ENCODE measurements around the gene MGAT5B. TPM values are rescaled to one million over a fixed set of nuclear protein-coding genes. Genes with fewer than 3 reads are reported as not detected.

The MGAT5B gene
- total RNA-seq, 6 experiments from 2014 or later = 0.16 TPM; not detected in 5

DNA sequence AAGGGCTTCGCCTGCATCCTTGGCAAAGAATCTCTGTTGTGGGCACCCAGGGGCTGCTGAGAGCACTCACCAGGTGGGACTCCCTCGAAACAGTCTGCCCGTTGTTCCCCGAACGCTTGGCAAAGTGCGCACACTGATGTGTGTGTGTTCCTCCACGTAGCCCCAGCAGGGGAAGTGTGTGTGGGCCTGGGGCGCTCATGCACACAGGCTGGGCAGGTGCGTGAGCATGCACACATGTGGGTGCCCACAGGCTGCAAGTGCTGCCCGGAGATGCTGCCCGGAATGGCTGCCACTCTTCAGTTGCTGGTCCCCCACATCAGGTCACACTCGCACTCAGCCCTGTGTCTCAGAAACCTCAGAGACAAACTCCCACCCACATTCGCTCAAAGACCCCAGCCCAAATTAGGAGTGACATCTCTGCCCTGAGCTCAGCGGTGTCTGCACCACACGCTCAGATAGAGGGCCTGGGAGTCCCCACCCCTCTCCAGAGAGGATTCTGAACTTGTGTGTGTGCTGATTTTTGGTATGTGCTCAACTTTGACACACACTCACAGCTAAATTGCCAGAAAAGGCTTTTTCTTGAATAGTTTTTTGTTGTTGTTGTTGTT lies 119.4 kb downstream of the MGAT5B start:
- no peak for DNase-seq
- WGBS (ENCODE audit: insufficient coverage, low coverage, low lambda C conversion rate, missing lambda C conversion rate) = 76% methylated on average over 5 of the region's 15 CpGs

GRCh38 chr17:76988796-76989195 lies 120.6 kb downstream of the MGAT5B start:
- WGBS (ENCODE audit: insufficient coverage, low coverage, low lambda C conversion rate, missing lambda C conversion rate) = 74% methylated on average over 13 of the region's 13 CpGs
- Histone ChIP-seq H3K4me3 (no peak overlapping the region), H3K4me1 (no peaks in the 10 kb centered on the region), H3K36me3 (no peaks in the 10 kb centered on the region), H3K27ac (no peak overlapping the region), H3K27me3 (no peaks in the 10 kb centered on the region), H3K9me3 (no peaks in the 10 kb centered on the region)
- no peak for ATAC-seq
- intact Hi-C loops (cut with DNase I) = no loop called here
- TF ChIP-seq POLR2A (IDR thresholded peaks at IDR 0.05) = no peak
- TF ChIP-seq, protein P1, sequence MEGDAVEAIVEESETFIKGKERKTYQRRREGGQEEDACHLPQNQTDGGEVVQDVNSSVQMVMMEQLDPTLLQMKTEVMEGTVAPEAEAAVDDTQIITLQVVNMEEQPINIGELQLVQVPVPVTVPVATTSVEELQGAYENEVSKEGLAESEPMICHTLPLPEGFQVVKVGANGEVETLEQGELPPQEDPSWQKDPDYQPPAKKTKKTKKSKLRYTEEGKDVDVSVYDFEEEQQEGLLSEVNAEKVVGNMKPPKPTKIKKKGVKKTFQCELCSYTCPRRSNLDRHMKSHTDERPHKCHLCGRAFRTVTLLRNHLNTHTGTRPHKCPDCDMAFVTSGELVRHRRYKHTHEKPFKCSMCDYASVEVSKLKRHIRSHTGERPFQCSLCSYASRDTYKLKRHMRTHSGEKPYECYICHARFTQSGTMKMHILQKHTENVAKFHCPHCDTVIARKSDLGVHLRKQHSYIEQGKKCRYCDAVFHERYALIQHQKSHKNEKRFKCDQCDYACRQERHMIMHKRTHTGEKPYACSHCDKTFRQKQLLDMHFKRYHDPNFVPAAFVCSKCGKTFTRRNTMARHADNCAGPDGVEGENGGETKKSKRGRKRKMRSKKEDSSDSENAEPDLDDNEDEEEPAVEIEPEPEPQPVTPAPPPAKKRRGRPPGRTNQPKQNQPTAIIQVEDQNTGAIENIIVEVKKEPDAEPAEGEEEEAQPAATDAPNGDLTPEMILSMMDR (IDR thresholded peaks at IDR 0.05) = no peak
- DNase-seq = no peak

More for the DNA sequence above, 119.4 kb downstream of the MGAT5B start:
- Histone ChIP-seq H3K9me3 (no peaks in the 10 kb centered on the region), H3K4me3 (no peak overlapping the region), H3K36me3 (no peaks in the 10 kb centered on the region), H3K4me1 (no peaks in the 10 kb centered on the region), H3K27ac (no peak overlapping the region), H3K27me3 (no peaks in the 10 kb centered on the region)
- intact Hi-C loops (cut with DNase I) = no loop called here
- TF ChIP-seq, protein P1 (IDR thresholded peaks at IDR 0.05) = no peak
- no peak for TF ChIP-seq POLR2A (IDR thresholded peaks at IDR 0.05)
- peak in 1 of 4 donors; percentile 12 for ATAC-seq

DNA sequence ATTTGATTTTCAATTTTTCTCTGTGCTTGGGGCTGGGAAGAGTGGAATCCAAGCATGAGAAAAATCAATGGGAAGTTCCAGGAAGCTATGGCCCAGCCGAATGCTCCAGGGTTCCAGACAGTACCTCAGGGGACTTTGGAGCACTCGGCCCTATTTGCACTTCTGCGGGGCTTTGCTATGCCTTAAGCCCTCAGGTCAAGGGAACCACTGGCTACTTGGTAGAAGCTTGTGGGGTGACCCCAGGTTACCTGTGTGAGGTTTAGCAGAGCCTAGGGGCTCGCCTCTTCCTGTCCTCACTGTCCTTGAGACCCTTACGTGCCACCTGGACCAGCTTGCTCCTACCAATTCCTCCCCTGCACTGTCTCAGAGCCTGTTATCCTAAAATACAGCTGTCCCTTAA lies 121.3 kb downstream of the MGAT5B start:
- Histone ChIP-seq H3K27me3 (no peaks in the 10 kb centered on the region), H3K4me3 (no peak overlapping the region), H3K36me3 (no peaks in the 10 kb centered on the region), H3K27ac (no peak overlapping the region), H3K9me3 (no peaks in the 10 kb centered on the region), H3K4me1 (no peaks in the 10 kb centered on the region)
- ATAC-seq (no peak), DNase-seq (no peak)
- intact Hi-C loops (cut with DNase I) = no loop called here
- no peak for TF ChIP-seq POLR2A (IDR thresholded peaks at IDR 0.05)
- TF ChIP-seq, protein P1 (IDR thresholded peaks at IDR 0.05) = no peak
- WGBS (ENCODE audit: insufficient coverage, low coverage, low lambda C conversion rate, missing lambda C conversion rate) = 15% methylated on average over 3 of the region's 5 CpGs

- 49% methylated on average over 3 of the region's 5 CpGs for WGBS (ENCODE audit: insufficient coverage, low coverage, low lambda C conversion rate, missing lambda C conversion rate)
- H3K9me3 ChIP-seq = no peaks in the 10 kb centered on the region
- ATAC-seq (no peak), DNase-seq (no peak)
- no peak overlapping the region for H3K27ac ChIP-seq
- H3K36me3 ChIP-seq = no peaks in the 10 kb centered on the region
- H3K4me3 ChIP-seq = no peak overlapping the region
- TF ChIP-seq, protein P1 (IDR thresholded peaks at IDR 0.05) = no peak
- TF ChIP-seq POLR2A (IDR thresholded peaks at IDR 0.05) = no peak
- H3K27me3 ChIP-seq = no peaks in the 10 kb centered on the region
- no peaks in the 10 kb centered on the region for H3K4me1 ChIP-seq
- intact Hi-C loops (cut with DNase I) = no loop called here
Observed at GRCh38 chr17:76992891-76993290, 124.7 kb downstream of the MGAT5B start.
